ENCODE data around the gene BAZ2B.

Gene BAZ2B

DNA sequence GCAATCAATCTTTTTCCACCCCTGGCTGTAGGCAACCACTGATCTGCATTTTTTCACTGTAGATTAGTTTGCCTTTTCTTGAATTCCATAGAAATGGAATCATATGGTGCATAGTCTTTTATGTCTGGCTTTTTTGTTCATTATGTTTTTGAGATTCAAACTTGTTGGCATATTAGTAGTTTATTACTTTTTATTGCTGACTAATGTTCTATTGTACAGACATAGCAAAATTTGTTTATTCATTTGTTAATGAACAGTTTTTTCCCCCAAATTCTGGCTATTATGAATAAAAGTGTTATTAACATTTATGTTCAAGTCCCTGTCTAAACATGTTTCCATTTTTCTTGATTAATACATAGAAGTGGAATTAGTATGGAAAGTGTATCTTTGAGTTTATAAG lies 308.4 kb downstream of the BAZ2B start:
- no peaks in the 10 kb centered on the region for H3K36me3 ChIP-seq (ENCODE audit: insufficient read depth, low read length)
- no peak overlapping the region for H2AFZ ChIP-seq (ENCODE audit: low read length)
- H3K79me2 ChIP-seq (ENCODE audit: insufficient read depth, low read length) = no peaks in the 10 kb centered on the region
- no peak overlapping the region for H3K4me2 ChIP-seq (ENCODE audit: low read depth, low read length, poor library complexity, severe bottlenecking)
- no peaks in the 10 kb centered on the region for H3K9me2 ChIP-seq (replicated peaks; ENCODE audit: low read depth, low read length)
- TF ChIP-seq EZH2phosphoT487 (IDR thresholded peaks at IDR 0.05; ENCODE audit: borderline replicate concordance) = no peak
- TF ChIP-seq, protein P1, sequence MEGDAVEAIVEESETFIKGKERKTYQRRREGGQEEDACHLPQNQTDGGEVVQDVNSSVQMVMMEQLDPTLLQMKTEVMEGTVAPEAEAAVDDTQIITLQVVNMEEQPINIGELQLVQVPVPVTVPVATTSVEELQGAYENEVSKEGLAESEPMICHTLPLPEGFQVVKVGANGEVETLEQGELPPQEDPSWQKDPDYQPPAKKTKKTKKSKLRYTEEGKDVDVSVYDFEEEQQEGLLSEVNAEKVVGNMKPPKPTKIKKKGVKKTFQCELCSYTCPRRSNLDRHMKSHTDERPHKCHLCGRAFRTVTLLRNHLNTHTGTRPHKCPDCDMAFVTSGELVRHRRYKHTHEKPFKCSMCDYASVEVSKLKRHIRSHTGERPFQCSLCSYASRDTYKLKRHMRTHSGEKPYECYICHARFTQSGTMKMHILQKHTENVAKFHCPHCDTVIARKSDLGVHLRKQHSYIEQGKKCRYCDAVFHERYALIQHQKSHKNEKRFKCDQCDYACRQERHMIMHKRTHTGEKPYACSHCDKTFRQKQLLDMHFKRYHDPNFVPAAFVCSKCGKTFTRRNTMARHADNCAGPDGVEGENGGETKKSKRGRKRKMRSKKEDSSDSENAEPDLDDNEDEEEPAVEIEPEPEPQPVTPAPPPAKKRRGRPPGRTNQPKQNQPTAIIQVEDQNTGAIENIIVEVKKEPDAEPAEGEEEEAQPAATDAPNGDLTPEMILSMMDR (conservative IDR thresholded peaks at IDR 0.05; ENCODE audit: low read length) = no peak
- no peaks in the 10 kb centered on the region for H3F3A ChIP-seq (ENCODE audit: low read depth)
- H3K9me3 ChIP-seq (ENCODE audit: insufficient read depth, low read depth, low read length) = no peaks in the 10 kb centered on the region; the same call in 1 of the 2 replicates
- H3K9ac ChIP-seq (ENCODE audit: low read depth, low read length, poor library complexity, severe bottlenecking) = no peak overlapping the region
- no peak overlapping the region for H3K4me3 ChIP-seq (ENCODE audit: low read length, poor library complexity, severe bottlenecking)
- no peaks in the 10 kb centered on the region for H3K4me1 ChIP-seq (ENCODE audit: insufficient read depth, low read length, poor library complexity, severe bottlenecking)
- H3K27me3 ChIP-seq (ENCODE audit: insufficient read depth, low read length, poor library complexity, severe bottlenecking) = no peaks in the 10 kb centered on the region
- H4K20me1 ChIP-seq (ENCODE audit: insufficient read depth, low read length, poor library complexity, severe bottlenecking) = no peaks in the 10 kb centered on the region

DNA sequence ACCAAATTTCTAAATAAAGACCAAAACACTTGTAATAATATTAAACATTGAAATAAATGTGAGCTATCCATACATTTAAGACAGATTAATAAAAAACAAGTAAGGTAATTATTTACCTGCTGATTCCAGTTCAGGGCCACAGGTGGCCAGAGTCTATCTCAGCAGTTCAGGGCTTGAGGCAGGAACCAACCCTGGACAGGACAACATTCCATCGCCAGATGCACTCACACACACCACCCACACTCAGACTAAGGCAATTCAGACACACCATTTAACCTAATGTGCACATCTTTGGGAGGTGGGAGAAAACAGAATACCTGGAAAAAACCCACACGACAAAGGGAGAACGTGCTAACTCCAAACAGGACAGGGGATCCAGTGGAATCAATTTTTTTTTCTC lies 315.8 kb downstream of the BAZ2B start:
- no peaks in the 10 kb centered on the region for H3K79me2 ChIP-seq (ENCODE audit: insufficient read depth, low read length)
- H3K4me2 ChIP-seq (ENCODE audit: low read depth, low read length, poor library complexity, severe bottlenecking) = no peak overlapping the region
- no peak overlapping the region for H3K9ac ChIP-seq (ENCODE audit: low read depth, low read length, poor library complexity, severe bottlenecking)
- no peaks in the 10 kb centered on the region for H3K4me1 ChIP-seq (ENCODE audit: insufficient read depth, low read length, poor library complexity, severe bottlenecking)
- no peaks in the 10 kb centered on the region for H4K20me1 ChIP-seq (ENCODE audit: insufficient read depth, low read length, poor library complexity, severe bottlenecking)
- no peaks in the 10 kb centered on the region for H3F3A ChIP-seq (ENCODE audit: low read depth)
- no peaks in the 10 kb centered on the region; the same call in 1 of the 2 replicates for H3K9me3 ChIP-seq (ENCODE audit: insufficient read depth, low read depth, low read length)
- no peaks in the 10 kb centered on the region for H3K36me3 ChIP-seq (ENCODE audit: insufficient read depth, low read length)
- H2AFZ ChIP-seq (ENCODE audit: low read length) = no peak overlapping the region
- no peak overlapping the region for H3K4me3 ChIP-seq (ENCODE audit: low read length, poor library complexity, severe bottlenecking)
- no peaks in the 10 kb centered on the region for H3K27me3 ChIP-seq (ENCODE audit: insufficient read depth, low read length, poor library complexity, severe bottlenecking)
- no peak for TF ChIP-seq EZH2phosphoT487 (IDR thresholded peaks at IDR 0.05; ENCODE audit: borderline replicate concordance)
- TF ChIP-seq, protein P1 (conservative IDR thresholded peaks at IDR 0.05; ENCODE audit: low read length) = no peak
- H3K9me2 ChIP-seq (replicated peaks; ENCODE audit: low read depth, low read length) = no peaks in the 10 kb centered on the region

DNA sequence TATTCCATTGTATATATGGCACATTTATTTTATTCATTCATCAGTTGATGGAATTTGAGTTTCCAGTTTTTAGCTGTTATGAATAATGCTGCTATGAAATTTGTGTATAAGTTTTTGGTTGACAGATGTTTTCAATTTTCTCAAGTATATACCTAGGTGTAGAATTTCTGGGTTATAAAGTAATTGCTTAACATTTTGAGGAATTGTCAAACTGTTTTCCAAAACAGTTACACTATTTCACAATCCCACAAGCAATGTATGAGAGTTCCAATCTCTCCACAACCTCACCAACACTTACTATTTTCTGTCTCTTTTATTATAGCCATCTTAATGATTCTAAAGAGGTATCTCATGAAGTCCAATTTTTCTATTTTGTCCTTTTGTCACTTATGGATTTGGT lies 317.4 kb downstream of the BAZ2B start:
- TF ChIP-seq, protein P1 (conservative IDR thresholded peaks at IDR 0.05; ENCODE audit: low read length) = no peak
- TF ChIP-seq EZH2phosphoT487 (IDR thresholded peaks at IDR 0.05; ENCODE audit: borderline replicate concordance) = no peak
- Histone ChIP-seq H3K79me2 (ENCODE audit: insufficient read depth, low read length) (no peaks in the 10 kb centered on the region), H3K4me2 (ENCODE audit: low read depth, low read length, poor library complexity, severe bottlenecking) (no peak overlapping the region), H3K9me3 (ENCODE audit: insufficient read depth, low read depth, low read length) (no peaks in the 10 kb centered on the region), H3K4me3 (ENCODE audit: low read length, poor library complexity, severe bottlenecking) (no peak overlapping the region), H3F3A (ENCODE audit: low read depth) (no peaks in the 10 kb centered on the region), H3K27me3 (ENCODE audit: insufficient read depth, low read length, poor library complexity, severe bottlenecking) (no peaks in the 10 kb centered on the region), H2AFZ (ENCODE audit: low read length) (no peak overlapping the region), H3K9ac (ENCODE audit: low read depth, low read length, poor library complexity, severe bottlenecking) (no peak overlapping the region), H3K9me2 (replicated peaks; ENCODE audit: low read depth, low read length) (no peaks in the 10 kb centered on the region), H3K36me3 (ENCODE audit: insufficient read depth, low read length) (no peaks in the 10 kb centered on the region), H3K4me1 (ENCODE audit: insufficient read depth, low read length, poor library complexity, severe bottlenecking) (no peaks in the 10 kb centered on the region), H4K20me1 (ENCODE audit: insufficient read depth, low read length, poor library complexity, severe bottlenecking) (no peaks in the 10 kb centered on the region)

Data from Loucy (cell line).